Epidermal melanocyte (primary cell): ENCODE results near the gene MTERF2.

Source experiments
- DNase-seq: peaks from one replicate; pipeline ENCODE4 v3.0.0; 2011; ENCODE audit warnings: low spot score; ENCODE audit not compliant: insufficient read length

MTERF2 gene

DNA sequence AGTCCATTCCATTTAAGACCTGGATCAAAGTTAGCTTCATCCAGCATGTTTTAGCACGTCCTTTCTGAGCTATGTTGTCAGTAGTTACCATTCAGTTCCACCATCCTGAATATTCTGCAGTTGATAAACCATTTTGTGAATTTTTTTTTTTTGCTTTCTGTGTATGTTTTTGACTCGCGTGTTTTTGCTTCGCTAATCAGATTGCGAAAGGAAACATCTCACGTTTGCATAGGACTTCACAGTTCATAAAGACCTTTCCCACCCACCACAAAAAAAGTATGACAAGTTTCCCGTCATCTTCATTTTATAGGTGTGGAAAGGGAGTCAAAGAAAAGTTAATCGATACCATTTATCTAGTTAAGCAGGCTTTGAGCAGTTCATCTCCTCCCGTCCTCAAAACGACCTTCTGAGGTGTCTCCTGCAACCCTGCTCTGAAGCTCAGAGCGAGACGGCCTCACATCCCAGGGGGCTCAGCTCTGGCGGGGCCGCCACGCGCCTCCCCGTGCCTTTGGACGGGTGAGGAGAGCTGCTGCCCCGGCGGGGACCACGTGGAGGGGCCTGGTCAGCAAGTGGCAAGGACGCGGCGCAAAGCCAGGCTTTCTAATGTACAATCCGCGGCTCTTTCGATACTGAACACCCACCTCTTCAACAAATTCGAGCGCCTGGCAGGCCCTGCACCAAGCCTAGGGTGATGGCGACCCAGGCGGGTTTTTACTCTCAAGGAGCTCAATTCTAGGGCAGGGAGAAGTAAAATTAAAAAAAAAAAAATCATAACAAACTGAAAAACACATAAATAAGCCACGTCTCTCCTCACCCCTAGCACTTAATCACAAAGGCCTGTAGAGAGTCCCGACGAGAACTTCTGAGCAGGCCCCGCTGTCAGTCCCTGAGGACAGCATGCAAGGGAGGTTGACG lies 32.2 kb downstream of the MTERF2 start:
- no peak for DNase-seq

DNA sequence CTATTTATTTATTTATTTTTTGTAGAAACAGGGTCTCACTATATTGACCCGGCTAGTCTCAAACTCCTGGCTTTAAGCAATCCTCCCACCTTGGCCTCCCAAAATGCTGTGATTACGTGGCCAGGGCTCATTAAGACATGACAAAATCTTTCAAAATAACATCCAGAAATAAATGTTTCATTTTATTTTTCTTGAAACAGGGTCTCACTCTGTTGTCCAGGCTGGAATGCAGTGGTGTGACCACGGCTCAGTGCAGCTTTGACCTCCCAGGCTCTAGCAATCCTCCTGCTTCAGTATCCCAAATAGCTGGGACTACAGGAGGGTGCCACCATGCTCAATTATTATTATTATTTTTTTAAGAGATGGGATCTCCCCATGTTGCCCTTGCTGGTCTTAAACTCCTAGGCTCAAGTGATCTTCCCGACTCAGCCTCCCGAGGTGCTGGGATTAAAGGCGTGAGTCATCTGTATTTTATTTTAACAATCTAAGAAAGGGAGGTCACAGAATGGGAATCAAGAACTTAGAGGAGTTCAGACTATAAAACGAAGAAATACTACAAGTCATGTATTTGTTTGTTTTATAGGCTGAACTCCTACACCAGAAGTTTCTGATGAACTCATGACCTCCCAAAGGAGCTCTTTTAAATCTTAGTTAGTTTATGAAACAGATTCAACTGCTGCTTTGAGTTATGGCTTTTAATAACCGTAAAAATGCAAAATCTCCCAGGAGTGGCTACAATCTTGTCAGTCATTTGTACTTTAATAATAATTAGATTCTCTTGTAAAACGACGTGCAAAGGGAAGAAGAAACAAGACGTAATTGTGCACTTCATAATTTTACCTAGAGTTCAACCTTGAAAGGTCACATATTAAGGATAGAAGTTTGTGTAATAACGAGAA lies 33.3 kb downstream of the MTERF2 start:
- DNase-seq, result no peak

DNA sequence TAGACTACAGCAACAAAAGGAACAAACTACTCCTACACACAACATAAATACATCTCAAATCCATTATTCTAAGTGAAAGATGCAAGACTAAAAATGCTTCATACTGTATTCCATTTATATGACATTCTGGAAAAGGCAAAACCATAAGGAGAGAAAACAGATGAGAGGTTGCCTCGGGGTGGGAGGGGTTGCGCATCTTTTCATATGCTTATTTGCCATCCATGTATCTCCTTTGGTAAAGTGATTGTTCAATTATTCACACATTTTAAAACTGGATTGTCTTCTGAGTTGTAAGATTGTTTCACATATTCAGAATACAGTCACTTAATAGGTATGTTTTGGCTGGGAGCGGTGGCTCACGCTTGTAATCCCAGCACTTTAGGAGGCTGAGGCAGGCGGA lies 36.4 kb downstream of the MTERF2 start:
- no peak for DNase-seq

DNA sequence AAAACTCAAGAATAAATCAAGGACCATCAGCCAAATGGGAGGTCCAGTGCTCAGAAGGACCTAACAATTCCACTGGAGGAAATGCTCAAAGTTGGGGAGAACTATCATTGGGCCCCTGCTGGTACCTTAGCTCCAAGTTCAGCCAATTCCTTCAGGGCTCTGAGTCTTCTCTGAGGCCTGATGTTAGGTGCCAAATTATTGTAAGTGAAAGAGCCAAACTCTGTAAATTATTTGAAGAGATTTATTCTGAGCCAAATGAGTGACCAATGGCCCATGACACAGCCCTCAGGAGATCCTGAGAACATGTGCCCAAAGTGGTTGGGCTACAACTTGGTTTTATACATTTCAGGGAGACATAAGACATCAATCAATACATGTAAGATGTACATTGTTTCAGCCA lies 39.5 kb downstream of the MTERF2 start:
- no peak for DNase-seq

DNA sequence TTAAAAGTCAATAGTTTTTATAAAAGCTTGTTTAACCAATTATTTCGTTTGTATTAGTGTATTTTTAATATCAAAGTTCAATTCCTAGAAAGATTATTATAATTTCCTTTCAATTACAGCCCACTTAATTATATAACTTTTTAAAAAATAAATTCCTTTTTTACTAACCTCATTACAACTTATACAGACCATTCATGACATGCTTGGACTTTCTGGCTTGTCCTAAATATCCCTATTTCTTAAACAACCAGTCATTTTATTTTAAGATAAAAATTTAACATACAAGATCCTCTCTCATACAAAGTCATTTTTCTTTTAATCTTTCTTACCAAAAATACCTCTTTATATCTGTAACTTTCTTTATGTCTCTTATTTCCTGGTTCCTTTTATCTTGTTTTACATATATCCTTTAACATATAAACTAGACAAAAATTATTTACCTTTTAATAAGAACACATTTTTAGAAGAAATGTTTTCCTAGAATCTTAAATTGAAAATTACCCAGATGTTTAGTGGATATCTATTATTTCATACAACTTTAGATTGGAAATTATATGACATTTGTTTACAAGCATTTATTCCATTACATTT lies 41.6 kb downstream of the MTERF2 start:
- DNase-seq, result no peak

DNA sequence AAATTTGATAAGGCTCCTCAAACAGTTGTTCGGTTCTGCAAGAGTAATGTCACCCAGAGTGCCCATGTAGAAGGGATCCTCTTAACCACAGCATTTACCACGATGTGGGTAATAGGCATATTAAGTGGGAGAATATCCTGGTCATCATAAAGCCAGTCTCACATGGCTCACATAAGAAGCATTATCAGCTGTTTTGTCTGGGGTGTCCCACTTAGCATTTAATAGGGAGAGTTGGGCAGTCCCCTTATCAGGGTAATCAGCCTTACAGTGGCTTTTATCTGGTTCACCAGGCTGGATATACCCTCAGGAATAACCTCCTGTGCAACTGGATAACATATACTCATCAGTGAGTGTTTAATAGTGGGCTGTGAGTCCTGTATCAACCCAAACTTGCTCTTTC lies 44.2 kb downstream of the MTERF2 start:
- no peak for DNase-seq

DNA sequence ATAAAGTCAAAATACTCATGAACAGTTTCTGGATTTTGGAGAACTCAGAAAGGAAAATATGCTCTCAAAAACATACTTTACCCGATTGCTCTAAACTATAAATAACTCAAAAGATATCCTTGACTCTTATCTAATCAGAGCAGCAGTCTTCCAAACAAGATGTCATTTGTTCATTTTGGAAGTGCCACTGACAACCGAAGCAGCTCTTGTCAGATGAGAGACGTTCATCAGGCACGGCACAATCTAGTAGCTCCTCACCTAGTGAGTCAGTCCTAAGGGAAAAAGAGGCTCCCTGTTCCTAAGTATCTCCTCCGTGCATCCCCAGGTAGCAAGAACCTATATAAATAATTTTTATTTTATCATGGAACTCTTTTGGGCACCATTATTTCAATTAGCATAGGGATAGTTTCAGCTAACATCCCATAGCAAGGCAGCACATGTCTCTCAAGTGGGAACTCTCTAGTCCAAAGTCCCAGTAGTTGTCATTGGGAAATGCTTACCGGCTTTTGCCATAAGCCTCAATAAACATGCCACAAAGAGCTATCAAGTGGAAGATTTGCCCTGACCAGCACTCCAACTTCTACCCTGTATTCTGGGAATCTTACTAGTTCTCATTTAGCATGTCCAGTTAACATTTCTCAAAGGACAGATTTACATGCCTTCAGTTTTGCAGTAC lies 45.3 kb downstream of the MTERF2 start:
- no peak for DNase-seq

DNA sequence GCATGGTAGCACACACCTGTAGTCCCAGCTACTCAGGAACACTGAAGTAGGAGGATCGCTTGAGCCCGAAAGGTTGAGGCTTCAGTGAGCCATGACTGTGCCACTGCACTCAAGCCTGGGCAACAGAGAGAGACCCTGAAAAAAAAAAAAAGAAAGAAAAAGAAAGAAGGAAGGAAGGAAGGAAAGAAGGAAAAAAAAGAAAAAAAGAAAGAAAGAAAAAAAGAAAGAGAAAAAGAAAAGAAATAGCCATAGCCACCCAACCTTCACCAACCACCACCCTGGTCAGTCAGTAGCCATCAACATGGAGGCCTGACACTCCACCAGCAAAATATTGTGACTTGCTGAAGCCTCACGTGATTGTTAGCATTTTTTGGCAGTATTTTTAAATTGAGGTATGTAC lies 52.7 kb downstream of the MTERF2 start:
- no peak for DNase-seq
